SK-N-SH treated with all-trans-retinoic acid at 6 μM for 48 hours (cell line): ENCODE data around the gene SPOCK2.

Experiments
- ATAC-seq: fragments of 200-7000 bp; cut with Tn5 transposase; 3 replicates; pipeline ENCODE4 v1.9.1; 2020; ENCODE audit warnings: mild to moderate bottlenecking, moderate library complexity
- ARNTL ChIP-seq: fragments of 450-650 bp; formaldehyde crosslinking; IDR thresholded peaks from 2 replicates; pipeline ENCODE4 v1.5.0; 2020; ENCODE audit warnings: low read depth, mild to moderate bottlenecking, moderate library complexity, borderline replicate concordance
- BACH2 ChIP-seq: fragments of 250-450 bp; sonication (Bioruptor Pico); IDR thresholded peaks from 2 replicates; pipeline ENCODE4 v1.9.0; 2021; ENCODE audit warnings: mild to moderate bottlenecking, borderline replicate concordance
- CSRNP3 ChIP-seq: fragments of 250-450 bp; sonication (Bioruptor Pico); IDR thresholded peaks from 2 replicates; pipeline ENCODE4 v1.5.1; 2021; ENCODE audit warnings: mild to moderate bottlenecking, moderate library complexity
- ESRRG ChIP-seq: fragments of 250-450 bp; sonication (Bioruptor Pico); IDR thresholded peaks from 2 replicates; pipeline ENCODE4 v1.6.1; 2021; ENCODE audit warnings: mild to moderate bottlenecking
- GLIS3 ChIP-seq: fragments of 250-450 bp; sonication (Bioruptor Pico); IDR thresholded peaks from 2 replicates; pipeline ENCODE4 v1.5.0; 2020; ENCODE audit warnings: mild to moderate bottlenecking, moderate library complexity
- ISL1 ChIP-seq: fragments of 250-450 bp; sonication (Bioruptor Pico); IDR thresholded peaks from 2 replicates; pipeline ENCODE4 v2.1.2; 2022; ENCODE audit warnings: mild to moderate bottlenecking, moderate library complexity
- PATZ1 ChIP-seq: fragments of 250-450 bp; sonication (Bioruptor Pico); IDR thresholded peaks from 2 replicates; pipeline ENCODE4 v1.8.0; 2020; ENCODE audit warnings: mild to moderate bottlenecking, moderate library complexity, borderline replicate concordance
- PPARA ChIP-seq: fragments of 250-450 bp; sonication (Bioruptor Pico); IDR thresholded peaks from 2 replicates; pipeline ENCODE4 v1.5.0; 2020; ENCODE audit warnings: mild to moderate bottlenecking, borderline replicate concordance
- RARB ChIP-seq: fragments of 250-450 bp; sonication (Bioruptor Pico); IDR thresholded peaks from 2 replicates; pipeline ENCODE4 v1.8.0; 2021; ENCODE audit warnings: mild to moderate bottlenecking, moderate library complexity
- SNAI2 ChIP-seq: fragments of 250-450 bp; sonication (Bioruptor Pico); IDR thresholded peaks from 2 replicates; pipeline ENCODE4 v1.5.0; 2020; ENCODE audit warnings: mild to moderate bottlenecking, moderate library complexity
- TCF4 ChIP-seq: fragments of 250-450 bp; sonication (Bioruptor Pico); IDR thresholded peaks from 2 replicates; pipeline ENCODE4 v1.8.0; 2021; ENCODE audit warnings: mild to moderate bottlenecking, moderate library complexity, borderline replicate concordance
- TOX ChIP-seq: fragments of 250-450 bp; sonication (Bioruptor Pico); IDR thresholded peaks from 2 replicates; pipeline ENCODE4 v1.8.0; 2021; ENCODE audit warnings: mild to moderate bottlenecking, moderate library complexity, borderline replicate concordance
- TSHZ2 ChIP-seq: fragments of 250-450 bp; sonication (Bioruptor Pico); IDR thresholded peaks from 2 replicates; pipeline ENCODE4 v1.5.0; 2020; ENCODE audit warnings: mild to moderate bottlenecking, moderate library complexity
- ZFP3 ChIP-seq: fragments of 250-450 bp; sonication (Bioruptor Pico); IDR thresholded peaks from 2 replicates; pipeline ENCODE4 v1.5.0; 2020; ENCODE audit warnings: mild to moderate bottlenecking, moderate library complexity
- ZFP30 ChIP-seq: fragments of 450-650 bp; formaldehyde crosslinking; IDR thresholded peaks from 2 replicates; pipeline ENCODE4 v1.5.0; 2022; ENCODE audit warnings: mild to moderate bottlenecking, moderate library complexity
- ZNF70 ChIP-seq: fragments of 450-650 bp; formaldehyde crosslinking; IDR thresholded peaks from 2 replicates; pipeline ENCODE4 v1.5.0; 2020; ENCODE audit warnings: mild to moderate bottlenecking, moderate library complexity
- ZNF8 ChIP-seq: fragments of 450-650 bp; formaldehyde crosslinking; IDR thresholded peaks from 2 replicates; pipeline ENCODE4 v1.5.0; 2020; ENCODE audit warnings: mild to moderate bottlenecking, moderate library complexity
- TF ChIP-seq, protein P1 (sequence below): fragments of 250-450 bp; sonication (Bioruptor Pico); IDR thresholded peaks from 2 replicates; pipeline ENCODE4 v1.8.0; 2021; ENCODE audit warnings: low read depth, mild to moderate bottlenecking, moderate library complexity, borderline replicate concordance
- TF ChIP-seq, protein P2 (sequence below): fragments of 250-450 bp; sonication (Bioruptor Pico); IDR thresholded peaks from 2 replicates; pipeline ENCODE4 v1.5.1; 2020; ENCODE audit warnings: low read depth, mild to moderate bottlenecking, moderate library complexity

SPOCK2 gene

GRCh38 chr10:72063703-72064391 lies 24.5 kb downstream of the SPOCK2 start (continued):
- no peak for TF ChIP-seq ZFP30
- TF ChIP-seq GLIS3 = no peak
- TF ChIP-seq, protein P1, sequence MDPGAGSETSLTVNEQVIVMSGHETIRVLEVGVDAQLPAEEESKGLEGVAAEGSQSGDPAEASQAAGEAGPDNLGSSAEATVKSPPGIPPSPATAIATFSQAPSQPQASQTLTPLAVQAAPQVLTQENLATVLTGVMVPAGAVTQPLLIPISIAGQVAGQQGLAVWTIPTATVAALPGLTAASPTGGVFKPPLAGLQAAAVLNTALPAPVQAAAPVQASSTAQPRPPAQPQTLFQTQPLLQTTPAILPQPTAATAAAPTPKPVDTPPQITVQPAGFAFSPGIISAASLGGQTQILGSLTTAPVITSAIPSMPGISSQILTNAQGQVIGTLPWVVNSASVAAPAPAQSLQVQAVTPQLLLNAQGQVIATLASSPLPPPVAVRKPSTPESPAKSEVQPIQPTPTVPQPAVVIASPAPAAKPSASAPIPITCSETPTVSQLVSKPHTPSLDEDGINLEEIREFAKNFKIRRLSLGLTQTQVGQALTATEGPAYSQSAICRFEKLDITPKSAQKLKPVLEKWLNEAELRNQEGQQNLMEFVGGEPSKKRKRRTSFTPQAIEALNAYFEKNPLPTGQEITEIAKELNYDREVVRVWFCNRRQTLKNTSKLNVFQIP (CRISPR knock-in tag) = no peak
- no peak for TF ChIP-seq TOX (CRISPR knock-in tag)
- no peak for TF ChIP-seq TCF4
- TF ChIP-seq SNAI2 (CRISPR knock-in tag) = no peak
- TF ChIP-seq TSHZ2 (CRISPR knock-in tag) = no peak
- no peak for TF ChIP-seq ZNF8 (CRISPR knock-in tag)

DNA sequence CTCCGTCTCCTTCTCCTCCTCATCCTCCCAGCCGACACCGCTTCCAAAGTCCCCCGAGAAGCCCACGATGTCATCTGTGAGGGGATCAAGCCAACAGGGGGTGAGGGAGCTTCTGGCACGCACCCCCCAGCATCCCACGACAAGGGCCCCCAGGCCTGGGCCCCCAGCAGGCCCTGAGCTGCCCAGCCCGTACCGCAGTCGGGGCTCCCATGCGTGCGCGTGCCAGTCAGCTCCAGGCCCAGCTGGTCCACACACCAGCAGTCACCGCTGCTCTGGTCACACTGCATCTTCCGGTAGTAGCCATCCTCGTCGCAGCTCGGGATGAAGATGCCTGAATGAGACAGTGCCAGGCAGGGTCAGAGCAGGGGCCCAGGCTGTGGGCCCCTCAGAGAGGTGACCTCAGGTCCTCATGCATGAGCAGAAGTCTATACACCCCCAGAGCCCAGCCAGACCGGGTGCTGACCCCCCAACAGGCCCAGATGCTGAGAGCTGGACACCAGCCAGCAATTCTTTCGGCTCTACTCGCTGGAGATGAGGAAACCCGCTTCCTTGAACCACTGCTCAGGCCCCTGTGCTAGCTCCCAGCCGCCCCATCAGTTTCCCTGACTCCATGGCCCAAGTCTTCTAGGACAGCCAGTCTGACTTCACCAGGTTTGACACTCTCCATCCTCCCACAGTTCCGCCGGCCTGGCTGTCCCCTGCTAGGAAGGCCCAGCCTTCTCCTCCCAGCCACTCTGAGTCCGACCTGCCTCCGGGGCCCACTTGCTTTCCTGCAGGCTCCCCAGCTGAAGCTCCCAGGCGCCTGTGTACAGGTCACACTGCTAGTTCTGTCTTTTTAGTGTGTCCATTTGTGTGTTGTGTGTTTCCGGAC lies 25.3 kb downstream of the SPOCK2 start:
- TF ChIP-seq ZNF70 (no peak), ESRRG (CRISPR knock-in tag) (no peak), ZFP3 (CRISPR knock-in tag) (no peak), PATZ1 (CRISPR knock-in tag) (no peak), SNAI2 (CRISPR knock-in tag) (no peak)
- TF ChIP-seq, protein P2, sequence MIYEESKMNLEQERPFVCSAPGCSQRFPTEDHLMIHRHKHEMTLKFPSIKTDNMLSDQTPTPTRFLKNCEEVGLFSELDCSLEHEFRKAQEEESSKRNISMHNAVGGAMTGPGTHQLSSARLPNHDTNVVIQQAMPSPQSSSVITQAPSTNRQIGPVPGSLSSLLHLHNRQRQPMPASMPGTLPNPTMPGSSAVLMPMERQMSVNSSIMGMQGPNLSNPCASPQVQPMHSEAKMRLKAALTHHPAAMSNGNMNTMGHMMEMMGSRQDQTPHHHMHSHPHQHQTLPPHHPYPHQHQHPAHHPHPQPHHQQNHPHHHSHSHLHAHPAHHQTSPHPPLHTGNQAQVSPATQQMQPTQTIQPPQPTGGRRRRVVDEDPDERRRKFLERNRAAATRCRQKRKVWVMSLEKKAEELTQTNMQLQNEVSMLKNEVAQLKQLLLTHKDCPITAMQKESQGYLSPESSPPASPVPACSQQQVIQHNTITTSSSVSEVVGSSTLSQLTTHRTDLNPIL (CRISPR knock-in tag) = no peak
- ATAC-seq = no peak

DNA sequence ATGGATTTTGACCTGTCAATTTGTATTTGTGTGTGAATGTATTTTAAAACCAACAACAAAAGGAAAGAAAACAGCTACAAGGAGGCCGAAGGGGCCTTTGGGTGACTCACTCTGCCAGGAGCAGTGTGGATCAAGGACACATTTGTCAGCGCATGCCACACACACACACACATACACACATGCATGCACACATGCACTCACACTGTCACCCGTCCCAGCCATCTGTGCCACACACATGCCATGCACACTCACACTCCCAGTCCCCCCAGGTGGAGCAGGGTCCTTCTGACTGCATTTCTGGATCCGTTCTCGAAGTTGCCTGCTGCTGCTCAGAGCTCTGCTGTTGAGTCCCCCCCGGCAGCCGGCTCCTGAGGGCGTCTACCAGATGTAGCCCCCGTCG lies 26.0 kb downstream of the SPOCK2 start:
- TF ChIP-seq ZFP30 (no peak), ARNTL (CRISPR knock-in tag) (no peak), ZFP3 (CRISPR knock-in tag) (no peak), PPARA (CRISPR knock-in tag) (no peak), GLIS3 (no peak)
- TF ChIP-seq, protein P1 (CRISPR knock-in tag) = no peak
- ATAC-seq = no peak

DNA sequence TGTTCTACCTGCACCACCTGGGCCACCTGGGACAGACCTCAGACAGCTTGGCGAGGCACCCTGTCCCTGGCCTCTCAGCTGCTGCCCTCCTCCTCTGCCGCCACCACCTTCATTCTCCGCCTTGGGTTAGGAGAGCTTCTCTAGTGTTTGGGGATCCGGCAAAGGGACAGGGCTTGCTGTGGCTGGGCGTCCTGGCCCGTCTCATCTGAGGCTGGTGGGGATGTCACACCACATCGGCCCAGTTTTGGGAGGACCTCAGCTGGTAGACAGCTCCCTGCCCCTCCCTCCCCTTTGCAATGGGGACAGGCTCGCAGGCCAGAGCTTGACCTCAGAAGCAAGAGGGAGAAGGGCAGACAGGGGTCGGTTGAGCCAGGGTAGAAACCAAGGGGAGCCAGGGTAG lies 26.4 kb downstream of the SPOCK2 start:
- no peak for ATAC-seq
- TF ChIP-seq RARB (no peak), ZNF8 (CRISPR knock-in tag) (no peak), GLIS3 (no peak), ZFP30 (no peak), ISL1 (CRISPR knock-in tag) (no peak), TCF4 (no peak), ZFP3 (CRISPR knock-in tag) (no peak), BACH2 (no peak), SNAI2 (CRISPR knock-in tag) (no peak), CSRNP3 (CRISPR knock-in tag) (no peak), TOX (CRISPR knock-in tag) (no peak)
- TF ChIP-seq, protein P1 (CRISPR knock-in tag) = no peak
- TF ChIP-seq, protein P2 (CRISPR knock-in tag) = no peak
